Measurements from ENCODE around the gene ABCC3.
A peak's percentile ranks its signal among the peaks of the same experiment; 100 is the strongest.

ABCC3 gene

GRCh38 chr17:50593321-50593720, 41.4 kb upstream of the ABCC3 start:
- H3K9me3 ChIP-seq (ENCODE audit: control insufficient read depth, insufficient read depth, low read length), result no peaks in the 10 kb centered on the region
- WGBS (ENCODE audit: insufficient coverage, insufficient read length), result no CpG with 5 or more reads among the region's 10 CpGs
- no peak for DNase-seq (ENCODE audit: low read depth, low spot score)

GRCh38 chr17:50594128-50594823, 40.4 kb upstream of the ABCC3 start:
- no peaks in the 10 kb centered on the region for H3K27me3 ChIP-seq (ENCODE audit: control insufficient read depth, insufficient read depth, low read length)
- 0 out of 2 replicates have a peak, but pooled peaks cover 1% of the 10 kb centered on the region for H3K4me1 ChIP-seq (ENCODE audit: control insufficient read depth, insufficient read depth, low read length)
- H3K27ac ChIP-seq (ENCODE audit: low read length), result no peak overlapping the region
- no peaks in the 10 kb centered on the region for H3K9me3 ChIP-seq (ENCODE audit: control insufficient read depth, insufficient read depth, low read length)
- no peaks in the 10 kb centered on the region for H3K36me3 ChIP-seq (ENCODE audit: control insufficient read depth, insufficient read depth, low read length)
- no peak for DNase-seq (ENCODE audit: low read depth, low spot score)
- H3K4me3 ChIP-seq (ENCODE audit: low read length), result no peak overlapping the region
- no CpG with 5 or more reads among the region's 11 CpGs for WGBS (ENCODE audit: insufficient coverage, insufficient read length)

More at GRCh38 chr17:50593321-50593720, 41.4 kb upstream of the ABCC3 start:
- Histone ChIP-seq H3K36me3 (ENCODE audit: control insufficient read depth, insufficient read depth, low read length) (no peaks in the 10 kb centered on the region), H3K27me3 (ENCODE audit: control insufficient read depth, insufficient read depth, low read length) (no peaks in the 10 kb centered on the region), H3K4me1 (ENCODE audit: control insufficient read depth, insufficient read depth, low read length) (0 out of 2 replicates have a peak, but pooled peaks cover 1% of the 10 kb centered on the region), H3K4me3 (ENCODE audit: low read length) (no peak overlapping the region), H3K27ac (ENCODE audit: low read length) (no peak overlapping the region)

GRCh38 chr17:50594892-50595291, 39.8 kb upstream of the ABCC3 start:
- Histone ChIP-seq H3K9me3 (ENCODE audit: control insufficient read depth, insufficient read depth, low read length) (no peaks in the 10 kb centered on the region), H3K4me1 (ENCODE audit: control insufficient read depth, insufficient read depth, low read length) (peaks cover 1% of the 10 kb centered on the region; the same call in 1 of the 2 replicates), H3K27me3 (ENCODE audit: control insufficient read depth, insufficient read depth, low read length) (no peaks in the 10 kb centered on the region), H3K36me3 (ENCODE audit: control insufficient read depth, insufficient read depth, low read length) (no peaks in the 10 kb centered on the region), H3K27ac (ENCODE audit: low read length) (no peak overlapping the region), H3K4me3 (ENCODE audit: low read length) (no peak overlapping the region)
- no peak for DNase-seq (ENCODE audit: low read depth, low spot score)
- no CpG with 5 or more reads among the region's 21 CpGs for WGBS (ENCODE audit: insufficient coverage, insufficient read length)

GRCh38 chr17:50596191-50597037, 38.3 kb upstream of the ABCC3 start:
- peak; percentile 55 for DNase-seq (ENCODE audit: low read depth, low spot score)
- Histone ChIP-seq H3K27me3 (ENCODE audit: control insufficient read depth, insufficient read depth, low read length) (no peaks in the 10 kb centered on the region), H3K4me1 (ENCODE audit: control insufficient read depth, insufficient read depth, low read length) (peaks cover 1% of the 10 kb centered on the region; the same call in 1 of the 2 replicates), H3K9me3 (ENCODE audit: control insufficient read depth, insufficient read depth, low read length) (no peaks in the 10 kb centered on the region), H3K4me3 (ENCODE audit: low read length) (no peak overlapping the region), H3K36me3 (ENCODE audit: control insufficient read depth, insufficient read depth, low read length) (no peaks in the 10 kb centered on the region), H3K27ac (ENCODE audit: low read length) (no peak overlapping the region)
- no CpG with 5 or more reads among the region's 34 CpGs for WGBS (ENCODE audit: insufficient coverage, insufficient read length)

- peaks cover under 1% of the 10 kb centered on the region; the same call in 1 of the 2 replicates for H3K4me1 ChIP-seq (ENCODE audit: control insufficient read depth, insufficient read depth, low read length)
- H3K27ac ChIP-seq (ENCODE audit: low read length), result no peak overlapping the region
- DNase-seq (ENCODE audit: low read depth, low spot score), result no peak
- no peak overlapping the region for H3K4me3 ChIP-seq (ENCODE audit: low read length)
- no peaks in the 10 kb centered on the region for H3K27me3 ChIP-seq (ENCODE audit: control insufficient read depth, insufficient read depth, low read length)
- no peaks in the 10 kb centered on the region for H3K36me3 ChIP-seq (ENCODE audit: control insufficient read depth, insufficient read depth, low read length)
- no CpG with 5 or more reads among the region's 5 CpGs for WGBS (ENCODE audit: insufficient coverage, insufficient read length)
- H3K9me3 ChIP-seq (ENCODE audit: control insufficient read depth, insufficient read depth, low read length), result no peaks in the 10 kb centered on the region
These were observed 36.2 kb upstream of the ABCC3 start for GRCh38 chr17:50598487-50598886.

GRCh38 chr17:50599606-50600005, 35.1 kb upstream of the ABCC3 start:
- no peak overlapping the region for H3K4me3 ChIP-seq (ENCODE audit: low read length)
- no peaks in the 10 kb centered on the region for H3K9me3 ChIP-seq (ENCODE audit: control insufficient read depth, insufficient read depth, low read length)
- no peaks in the 10 kb centered on the region for H3K36me3 ChIP-seq (ENCODE audit: control insufficient read depth, insufficient read depth, low read length)
- H3K27ac ChIP-seq (ENCODE audit: low read length), result no peak overlapping the region
- no peaks in the 10 kb centered on the region for H3K27me3 ChIP-seq (ENCODE audit: control insufficient read depth, insufficient read depth, low read length)
- H3K4me1 ChIP-seq (ENCODE audit: control insufficient read depth, insufficient read depth, low read length), result no peaks in the 10 kb centered on the region; the same call in 1 of the 2 replicates
- DNase-seq (ENCODE audit: low read depth, low spot score), result no peak
- WGBS (ENCODE audit: insufficient coverage, insufficient read length), result no CpG with 5 or more reads among the region's 15 CpGs

- no peak for DNase-seq (ENCODE audit: low read depth, low spot score)
- Histone ChIP-seq H3K9me3 (ENCODE audit: control insufficient read depth, insufficient read depth, low read length) (no peaks in the 10 kb centered on the region), H3K27ac (ENCODE audit: low read length) (no peak overlapping the region), H3K27me3 (ENCODE audit: control insufficient read depth, insufficient read depth, low read length) (no peaks in the 10 kb centered on the region), H3K36me3 (ENCODE audit: control insufficient read depth, insufficient read depth, low read length) (no peaks in the 10 kb centered on the region), H3K4me1 (ENCODE audit: control insufficient read depth, insufficient read depth, low read length) (no peaks in the 10 kb centered on the region; the same call in 1 of the 2 replicates), H3K4me3 (ENCODE audit: low read length) (no peak overlapping the region)
- no CpG with 5 or more reads among the region's 13 CpGs for WGBS (ENCODE audit: insufficient coverage, insufficient read length)
These were observed 32.8 kb upstream of the ABCC3 start for GRCh38 chr17:50601823-50602375.

- no peaks in the 10 kb centered on the region for H3K27me3 ChIP-seq (ENCODE audit: control insufficient read depth, insufficient read depth, low read length)
- DNase-seq (ENCODE audit: low read depth, low spot score), result no peak
- WGBS (ENCODE audit: insufficient coverage, insufficient read length), result no CpG with 5 or more reads among the region's 18 CpGs
- no peak overlapping the region for H3K27ac ChIP-seq (ENCODE audit: low read length)
- H3K9me3 ChIP-seq (ENCODE audit: control insufficient read depth, insufficient read depth, low read length), result no peaks in the 10 kb centered on the region
- H3K4me1 ChIP-seq (ENCODE audit: control insufficient read depth, insufficient read depth, low read length), result no peaks in the 10 kb centered on the region; the same call in 1 of the 2 replicates
- H3K4me3 ChIP-seq (ENCODE audit: low read length), result no peak overlapping the region
- H3K36me3 ChIP-seq (ENCODE audit: control insufficient read depth, insufficient read depth, low read length), result no peaks in the 10 kb centered on the region
These were observed 31.8 kb upstream of the ABCC3 start for GRCh38 chr17:50602836-50603235.

GRCh38 chr17:50603340-50603739, 31.3 kb upstream of the ABCC3 start:
- WGBS (ENCODE audit: insufficient coverage, insufficient read length), result no CpG with 5 or more reads among the region's 9 CpGs
- Histone ChIP-seq H3K36me3 (ENCODE audit: control insufficient read depth, insufficient read depth, low read length) (no peaks in the 10 kb centered on the region), H3K27ac (ENCODE audit: low read length) (no peak overlapping the region), H3K27me3 (ENCODE audit: control insufficient read depth, insufficient read depth, low read length) (no peaks in the 10 kb centered on the region), H3K4me3 (ENCODE audit: low read length) (no peak overlapping the region), H3K4me1 (ENCODE audit: control insufficient read depth, insufficient read depth, low read length) (no peaks in the 10 kb centered on the region; the same call in 1 of the 2 replicates), H3K9me3 (ENCODE audit: control insufficient read depth, insufficient read depth, low read length) (no peaks in the 10 kb centered on the region)
- DNase-seq (ENCODE audit: low read depth, low spot score), result no peak

GRCh38 chr17:50604513-50604912, 30.2 kb upstream of the ABCC3 start:
- no CpG with 5 or more reads among the region's 13 CpGs for whole genome bisulfite sequencing (ENCODE audit: insufficient coverage, insufficient read length)
- DNase-seq (ENCODE audit: low read depth, low spot score), result no peak

More at GRCh38 chr17:50604513-50604912, 30.2 kb upstream of the ABCC3 start:
- no peaks in the 10 kb centered on the region for H3K9me3 ChIP-seq (ENCODE audit: control insufficient read depth, insufficient read depth, low read length)
- H3K36me3 ChIP-seq (ENCODE audit: control insufficient read depth, insufficient read depth, low read length), result no peaks in the 10 kb centered on the region
- H3K27me3 ChIP-seq (ENCODE audit: control insufficient read depth, insufficient read depth, low read length), result no peaks in the 10 kb centered on the region
- H3K4me1 ChIP-seq (ENCODE audit: control insufficient read depth, insufficient read depth, low read length), result no peaks in the 10 kb centered on the region; the same call in 1 of the 2 replicates
- H3K4me3 ChIP-seq (ENCODE audit: low read length), result no peak overlapping the region
- no peak overlapping the region for H3K27ac ChIP-seq (ENCODE audit: low read length)

Data from iPS DF 6.9 (cell line).